PFSK-1 (cell line): ENCODE data around the gene AMPD1.

Source experiments
- FOXP2 ChIP-seq: optimal IDR thresholded peaks from 2 replicates; pipeline ENCODE3; 2011; ENCODE audit warnings: borderline replicate concordance, control low read depth, inconsistent platforms; ENCODE audit not compliant: insufficient read depth; ENCODE audit errors: extremely low read length, extremely low read depth
- POLR2AphosphoS5 ChIP-seq: IDR thresholded peaks from 2 replicates; pipeline ENCODE4 v1.6.1; 2012; ENCODE audit warnings: low read depth, mild to moderate bottlenecking, control low read depth, low read length, moderate library complexity
- REST ChIP-seq, 2 experiments: IDR thresholded peaks; 2 replicates each; pipeline versions ENCODE4 v1.6.1 to v1.8.0; 2011 to 2012; ENCODE audit warnings: low read depth in 2 of 2, low read length in 2 of 2, control low read depth in 1 of 2, inconsistent platforms in 1 of 2, mild to moderate bottlenecking in 1 of 2, moderate library complexity in 1 of 2; ENCODE audit not compliant: insufficient read depth in 1 of 2
- SIN3A ChIP-seq: IDR thresholded peaks from 2 replicates; pipeline ENCODE4 v1.6.1; 2012; ENCODE audit warnings: mild to moderate bottlenecking, low read length, moderate library complexity, borderline replicate concordance; ENCODE audit not compliant: insufficient read depth
- TAF1 ChIP-seq: IDR thresholded peaks from 2 replicates; pipeline ENCODE4 v1.6.1; 2012; ENCODE audit warnings: low read length, control low read depth, borderline replicate concordance; ENCODE audit not compliant: insufficient read depth

Gene AMPD1

GRCh38 chr1:114666954-114667353 lies 28.4 kb downstream of the AMPD1 start:
- TF ChIP-seq TAF1 (no peak), POLR2AphosphoS5 (no peak), FOXP2 (no peak), SIN3A (no peak), REST (IDR thresholded peaks at IDR 0.05; ENCODE audit: insufficient read depth in 1 of 2, low read depth in 2 of 2, low read length in 2 of 2) (no peak)

GRCh38 chr1:114660238-114660637 lies 35.1 kb downstream of the AMPD1 start:
- TF ChIP-seq FOXP2 (no peak), TAF1 (no peak), POLR2AphosphoS5 (no peak), SIN3A (no peak), REST (IDR thresholded peaks at IDR 0.05; ENCODE audit: insufficient read depth in 1 of 2, low read depth in 2 of 2, low read length in 2 of 2) (no peak)

- TF ChIP-seq SIN3A: no peak
- no peak for TF ChIP-seq TAF1
- TF ChIP-seq POLR2AphosphoS5: no peak
- no peak for TF ChIP-seq FOXP2
- no peak for TF ChIP-seq REST (IDR thresholded peaks at IDR 0.05; ENCODE audit: insufficient read depth in 1 of 2, low read depth in 2 of 2, low read length in 2 of 2)
These were observed 43.5 kb downstream of the AMPD1 start for GRCh38 chr1:114651893-114652292.

- TF ChIP-seq FOXP2 (no peak), SIN3A (no peak), TAF1 (no peak)
These were observed 46.8 kb downstream of the AMPD1 start for GRCh38 chr1:114648503-114648902.

GRCh38 chr1:114641377-114641776 lies 54.0 kb downstream of the AMPD1 start:
- TF ChIP-seq FOXP2 (no peak), TAF1 (no peak), REST (IDR thresholded peaks at IDR 0.05; ENCODE audit: insufficient read depth in 1 of 2, low read depth in 2 of 2, low read length in 2 of 2) (no peak)
